GM20000 (cell line): Measurements from ENCODE around the gene ARMH1.
A peak's percentile ranks its signal among the peaks of the same experiment; 100 is the strongest.
"Not testable (repeated sequence)": the region's sequence is repeated elsewhere in the genome, so short reads cannot be mapped to it uniquely, and the experiment has no call there.

Source experiments
- DNase-seq: peaks from one replicate; pipeline ENCODE4 v3.0.0; 2012; ENCODE audit warnings: low spot score
- TF ChIP-seq, protein P1 (sequence below): IDR thresholded peaks from 2 replicates; pipeline ENCODE4 v1.5.1; 2012; ENCODE audit warnings: mild to moderate bottlenecking, control low read depth; ENCODE audit errors: extremely low read depth, missing control alignments

The ARMH1 gene

DNA sequence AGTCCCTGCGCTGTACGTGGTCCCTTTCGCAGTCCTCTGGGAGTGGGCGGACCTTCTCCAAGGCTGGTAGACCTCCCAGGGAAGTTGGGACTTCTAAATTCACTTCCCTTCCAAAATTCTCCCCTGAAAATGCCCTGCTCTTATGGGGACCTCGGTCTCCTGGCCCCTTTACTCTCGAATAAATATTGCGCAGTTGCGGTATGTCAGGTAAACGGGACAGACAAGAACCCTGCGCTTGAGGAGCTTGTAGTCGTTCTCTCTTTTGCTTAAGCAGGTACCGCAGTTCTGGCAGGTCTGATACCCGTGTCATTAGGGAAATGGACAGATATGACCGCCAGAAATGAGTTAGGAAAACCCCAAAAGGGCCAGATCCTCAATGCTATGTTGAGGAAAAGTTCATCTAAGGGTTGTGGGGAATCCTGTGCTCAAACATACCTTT is 65.7 kb downstream of the ARMH1 start:
- DNase-seq = no peak
- TF ChIP-seq, protein P1, sequence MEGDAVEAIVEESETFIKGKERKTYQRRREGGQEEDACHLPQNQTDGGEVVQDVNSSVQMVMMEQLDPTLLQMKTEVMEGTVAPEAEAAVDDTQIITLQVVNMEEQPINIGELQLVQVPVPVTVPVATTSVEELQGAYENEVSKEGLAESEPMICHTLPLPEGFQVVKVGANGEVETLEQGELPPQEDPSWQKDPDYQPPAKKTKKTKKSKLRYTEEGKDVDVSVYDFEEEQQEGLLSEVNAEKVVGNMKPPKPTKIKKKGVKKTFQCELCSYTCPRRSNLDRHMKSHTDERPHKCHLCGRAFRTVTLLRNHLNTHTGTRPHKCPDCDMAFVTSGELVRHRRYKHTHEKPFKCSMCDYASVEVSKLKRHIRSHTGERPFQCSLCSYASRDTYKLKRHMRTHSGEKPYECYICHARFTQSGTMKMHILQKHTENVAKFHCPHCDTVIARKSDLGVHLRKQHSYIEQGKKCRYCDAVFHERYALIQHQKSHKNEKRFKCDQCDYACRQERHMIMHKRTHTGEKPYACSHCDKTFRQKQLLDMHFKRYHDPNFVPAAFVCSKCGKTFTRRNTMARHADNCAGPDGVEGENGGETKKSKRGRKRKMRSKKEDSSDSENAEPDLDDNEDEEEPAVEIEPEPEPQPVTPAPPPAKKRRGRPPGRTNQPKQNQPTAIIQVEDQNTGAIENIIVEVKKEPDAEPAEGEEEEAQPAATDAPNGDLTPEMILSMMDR = no peak

DNA sequence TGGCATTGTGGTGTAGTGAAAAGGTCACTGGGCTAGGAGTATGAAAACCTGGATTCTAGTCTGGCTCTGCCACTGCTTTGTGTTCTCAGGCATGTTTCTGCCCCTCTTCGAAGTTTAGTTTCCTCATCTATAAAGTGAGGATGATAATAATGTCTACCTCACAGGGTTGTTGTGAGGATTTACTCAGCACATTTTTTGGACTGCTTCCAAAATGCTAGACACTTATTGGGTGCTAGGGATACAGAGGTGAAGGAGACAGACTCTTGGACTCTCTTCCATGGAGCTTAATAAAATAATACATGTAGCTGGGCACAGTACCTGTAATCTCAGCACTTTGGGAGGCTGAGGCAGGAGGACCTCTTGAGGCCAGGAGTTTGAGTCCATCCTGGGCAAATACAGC is 68.7 kb downstream of the ARMH1 start:
- TF ChIP-seq, protein P1 = no peak
- no peak for DNase-seq

DNA sequence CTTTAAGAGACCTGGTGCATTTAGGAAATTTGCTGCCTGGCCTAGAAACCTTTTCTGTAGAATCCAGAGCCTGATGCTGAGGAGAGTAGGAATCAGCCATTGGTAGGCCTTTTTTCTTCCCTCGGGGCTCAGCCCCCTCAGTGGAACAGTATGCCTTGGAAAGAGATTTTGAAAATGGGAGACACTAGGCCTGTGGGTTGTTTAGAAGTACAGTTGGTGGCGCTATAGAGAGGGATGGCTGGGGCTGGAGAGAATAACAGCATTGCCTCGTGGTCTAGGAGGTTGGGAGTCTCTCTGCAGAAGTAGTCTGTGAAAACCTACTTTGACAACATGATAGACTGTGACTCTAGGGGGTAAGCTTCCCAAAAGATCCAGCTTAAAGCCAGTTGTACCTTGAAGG is 73.4 kb downstream of the ARMH1 start:
- TF ChIP-seq, protein P1 = no peak
- no peak for DNase-seq

DNA sequence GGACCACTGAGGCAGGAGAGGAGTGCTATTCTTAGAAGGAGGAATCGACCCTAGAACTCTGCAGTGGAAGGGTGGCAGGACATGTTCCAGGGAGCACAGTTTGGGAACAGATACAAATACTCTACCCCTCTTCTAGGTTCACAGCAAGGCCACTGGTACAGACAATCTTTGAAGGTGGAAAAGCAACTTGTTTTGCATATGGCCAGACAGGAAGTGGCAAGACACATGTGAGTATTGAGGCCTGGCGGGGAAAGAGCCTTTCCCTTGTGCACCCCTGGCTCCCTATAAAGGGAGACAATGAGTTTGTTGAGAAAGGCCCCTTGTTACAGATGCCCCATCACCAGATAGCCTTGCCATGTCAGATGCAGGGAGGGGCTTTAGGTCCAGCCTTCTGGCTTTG is 82.9 kb downstream of the ARMH1 start:
- TF ChIP-seq, protein P1 = no peak
- DNase-seq = peak; percentile 21

DNA sequence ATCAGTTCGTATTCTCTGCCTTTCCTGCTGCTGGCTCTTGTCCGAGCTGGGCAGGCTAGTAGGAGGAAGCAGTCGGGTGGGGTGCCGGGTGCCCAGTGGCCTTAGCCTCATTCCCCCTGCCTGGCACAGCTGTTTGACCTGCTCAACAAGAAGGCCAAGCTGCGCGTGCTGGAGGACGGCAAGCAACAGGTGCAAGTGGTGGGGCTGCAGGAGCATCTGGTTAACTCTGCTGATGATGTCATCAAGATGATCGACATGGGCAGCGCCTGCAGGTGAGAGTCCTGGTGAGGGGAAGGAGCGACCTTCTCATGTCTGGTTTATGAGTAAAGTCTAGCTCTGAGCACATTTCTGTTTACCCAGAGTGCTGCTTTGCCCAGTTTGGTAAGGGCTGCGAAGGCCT is 84.6 kb downstream of the ARMH1 start:
- TF ChIP-seq, protein P1 = no peak
- DNase-seq = no peak

DNA sequence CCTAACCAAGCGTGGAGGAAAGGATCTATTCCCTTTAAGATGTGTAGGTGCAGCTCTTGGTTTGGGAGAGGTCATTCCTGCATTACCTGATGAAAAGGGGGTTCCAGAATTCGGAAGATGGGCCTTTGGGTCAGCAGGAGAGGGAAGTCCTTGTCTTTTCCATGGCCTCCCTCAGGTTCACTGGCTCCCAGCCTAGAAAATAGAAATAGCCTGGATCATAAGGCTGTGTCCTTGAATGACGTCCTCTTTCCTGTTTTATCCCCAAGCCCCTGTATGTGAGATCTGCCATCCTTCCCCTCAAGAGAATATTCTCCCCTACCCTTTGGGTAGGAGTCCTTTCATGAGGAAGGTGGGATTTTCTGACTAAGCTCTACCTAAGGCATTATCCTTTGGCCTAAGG is 86.4 kb downstream of the ARMH1 start:
- DNase-seq = no peak
- TF ChIP-seq, protein P1 = no peak

DNA sequence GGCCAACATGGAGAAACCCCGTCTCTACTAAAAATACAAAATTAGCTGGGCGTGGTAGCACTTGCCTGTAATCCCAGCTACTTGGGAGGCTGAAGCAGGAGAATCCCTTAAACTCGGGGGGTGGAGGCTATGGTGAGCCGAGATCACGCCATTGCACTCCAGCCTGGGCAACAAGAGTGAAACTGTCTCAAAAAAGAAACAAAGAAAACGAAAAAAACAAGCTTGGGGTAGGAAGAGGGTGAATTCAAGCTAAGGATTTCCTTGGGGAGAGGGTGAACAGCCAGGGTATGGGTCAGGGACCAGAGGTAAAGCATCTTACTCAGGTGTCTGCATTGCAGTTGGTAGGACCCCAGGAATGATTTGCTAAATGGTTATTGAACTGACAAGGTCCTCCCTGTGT is 91.9 kb downstream of the ARMH1 start:
- not testable (repeated sequence) for DNase-seq
